Erythroblast (primary cell): ENCODE data around the gene NXF1.
A peak's percentile ranks its signal among the peaks of the same experiment; 100 is the strongest.
"Not testable (repeated sequence)": the region's sequence is repeated elsewhere in the genome, so short reads cannot be mapped to it uniquely, and the experiment has no call there.

Source experiments
- DNase-seq, 2 experiments: peaks; one replicate each; lab custom pipeline; 2025; lab: John Stamatoyannopoulos, UW
- GATA1 ChIP-seq: IDR thresholded peaks from 2 replicates; pipeline ENCODE4 v1.6.1; 2011; ENCODE audit warnings: low read depth, mild to moderate bottlenecking, control low read depth, low read length, moderate library complexity
- POLR2A ChIP-seq: IDR thresholded peaks from 2 replicates; pipeline ENCODE4 v1.6.1; 2011; ENCODE audit warnings: mild to moderate bottlenecking, low read length

The NXF1 gene

DNA sequence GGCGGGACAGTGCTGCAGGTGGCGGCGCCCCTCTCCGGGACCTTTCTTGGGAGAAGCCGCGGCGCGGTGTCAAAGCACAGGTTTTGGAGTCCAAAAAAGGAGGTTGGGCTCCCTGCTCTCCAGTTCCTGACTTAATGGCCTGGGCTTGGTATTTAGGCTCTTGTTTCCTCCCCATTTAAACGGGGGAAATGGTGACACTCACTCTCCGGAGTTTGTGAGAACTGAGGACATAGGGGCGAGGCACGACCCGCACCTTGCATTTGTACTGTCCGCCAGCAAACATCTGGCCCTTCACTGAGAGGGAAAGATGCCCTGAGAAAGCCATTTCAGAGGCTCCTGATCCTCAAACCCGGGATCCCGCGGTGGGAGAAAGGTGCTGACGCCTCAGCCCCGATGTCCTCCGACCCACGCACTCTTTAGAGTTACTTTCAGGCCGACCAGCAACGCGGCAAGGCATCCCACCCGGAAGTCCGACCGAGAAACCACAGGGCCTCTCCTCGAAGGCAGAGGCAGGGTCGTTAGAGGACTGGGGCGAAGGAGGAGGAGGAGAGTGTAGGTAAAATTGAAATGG lies 37.0 kb upstream of the NXF1 start:
- TF ChIP-seq POLR2A (no peak), GATA1 (no peak)
- no peak for DNase-seq

DNA sequence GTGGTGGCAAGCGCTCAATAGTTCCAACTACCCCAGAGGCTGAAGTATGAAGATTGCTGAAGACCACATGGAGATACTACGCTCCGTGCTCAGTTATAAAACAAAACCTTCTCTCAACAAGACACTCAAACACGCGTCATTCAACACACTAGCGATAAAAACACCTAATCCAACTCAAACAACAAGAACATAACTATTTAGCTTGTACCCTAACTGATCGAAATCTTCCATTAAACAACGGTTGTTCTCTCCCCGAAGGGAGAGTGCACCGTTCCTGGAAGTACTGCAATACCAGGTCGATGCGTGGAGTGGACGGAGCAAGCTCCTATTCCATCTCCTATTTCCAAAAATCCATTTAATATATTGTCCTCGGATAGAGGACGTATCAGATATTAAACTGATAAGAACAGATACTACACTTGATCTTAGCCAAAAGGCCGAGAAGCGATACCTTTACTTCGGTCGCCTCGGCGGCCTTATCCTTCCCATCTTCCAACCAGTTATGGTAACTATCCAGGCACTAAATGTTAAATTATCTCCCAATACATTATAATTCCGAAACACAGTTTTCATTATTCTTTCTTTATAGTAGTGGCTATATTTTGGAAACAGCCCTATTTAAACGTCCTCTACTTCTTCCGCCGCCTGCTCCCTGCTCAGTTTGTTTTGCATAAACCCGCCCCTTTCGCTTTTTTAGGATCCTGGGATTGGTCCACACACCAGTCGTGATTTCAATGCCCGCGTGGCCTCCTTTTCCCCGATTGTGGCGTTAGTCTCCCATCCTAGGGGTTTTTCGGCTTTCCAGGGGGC lies 36.3 kb upstream of the NXF1 start:
- TF ChIP-seq GATA1: no peak
- peak; percentile 100 for TF ChIP-seq POLR2A
- DNase-seq: peak; percentile 95 to 97

DNA sequence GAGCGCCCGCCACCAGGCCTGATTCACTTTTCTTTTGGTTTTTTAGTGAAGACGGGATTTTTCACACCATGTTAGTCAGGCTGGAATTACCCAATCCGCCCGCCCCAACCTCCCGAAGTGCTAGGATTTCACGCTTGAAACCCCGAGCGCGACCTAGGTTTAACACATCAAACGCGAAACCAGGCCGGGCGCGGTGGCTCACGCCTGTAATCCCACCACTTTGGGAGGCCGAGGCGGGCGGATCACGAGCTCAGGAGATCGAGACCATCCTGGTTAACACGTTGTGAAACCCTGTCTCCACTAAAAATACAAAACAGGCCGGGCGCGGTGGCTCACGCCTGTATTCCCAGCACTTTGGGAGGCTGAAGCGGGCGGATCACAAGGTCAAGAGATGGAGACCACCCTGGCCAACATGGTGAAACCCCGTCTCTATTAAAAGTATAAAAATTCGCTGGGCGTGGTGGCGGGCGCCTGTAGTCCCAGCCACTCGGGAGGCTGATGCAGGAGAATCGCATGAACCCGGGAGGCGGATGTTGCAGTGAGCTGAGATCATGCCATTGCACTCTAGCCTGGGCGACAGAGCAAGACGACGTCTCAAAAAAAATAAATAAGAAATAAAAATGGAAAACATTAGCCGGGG lies 35.6 kb upstream of the NXF1 start:
- DNase-seq: peak; percentile 73 to 88

DNA sequence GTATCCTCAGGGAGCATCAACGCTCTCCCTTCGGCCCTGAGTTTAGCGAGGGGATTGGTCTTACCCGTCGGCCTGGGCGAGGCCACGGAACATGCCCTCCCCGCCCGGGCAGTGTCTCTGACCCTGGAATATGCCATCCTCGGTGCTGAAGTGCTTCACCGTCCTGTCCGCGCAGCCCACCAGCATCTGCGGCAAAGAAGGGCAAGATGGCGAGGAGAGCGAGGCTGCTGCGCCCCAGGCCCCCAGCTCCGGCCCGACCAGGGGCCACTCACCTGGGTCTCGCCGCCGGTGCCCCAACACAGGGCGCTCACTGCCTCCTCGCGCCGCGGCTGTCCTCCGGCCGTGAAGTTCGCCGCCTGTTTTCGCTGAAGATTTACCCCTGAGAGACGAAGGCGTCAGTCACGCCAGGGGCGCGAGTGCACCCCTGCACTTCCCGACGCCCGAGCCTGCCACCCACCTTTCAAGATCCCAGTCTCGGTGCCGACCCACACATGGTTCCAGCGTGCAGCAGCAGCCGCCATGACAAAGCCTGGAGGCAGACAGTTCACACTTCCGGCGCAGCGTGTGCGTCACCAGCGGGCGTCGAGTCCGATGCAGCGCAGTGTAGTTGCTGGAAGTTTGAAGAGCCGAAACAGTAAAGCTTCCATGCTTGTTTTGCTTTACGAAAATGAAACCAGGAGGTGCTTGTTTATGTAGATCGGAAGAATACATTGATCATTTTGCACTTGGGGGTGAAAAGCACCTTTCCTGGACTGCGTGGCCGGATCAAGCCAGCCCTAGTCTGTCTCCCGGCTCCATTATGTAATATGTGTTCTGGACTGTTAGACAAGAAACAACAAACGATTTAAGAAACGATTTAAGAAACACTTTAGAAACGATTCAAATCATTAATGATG lies 34.1 kb upstream of the NXF1 start, which contains the start of gene WDR74:
TSS of gene WDR74 (minus strand) at position 541 of the 896 bp plus-strand sequence. CDS start at position 521, 20 bp downstream.
- peak; percentile 94 for TF ChIP-seq POLR2A
- TF ChIP-seq GATA1: no peak
- peak; percentile 95 to 96 for DNase-seq

DNA sequence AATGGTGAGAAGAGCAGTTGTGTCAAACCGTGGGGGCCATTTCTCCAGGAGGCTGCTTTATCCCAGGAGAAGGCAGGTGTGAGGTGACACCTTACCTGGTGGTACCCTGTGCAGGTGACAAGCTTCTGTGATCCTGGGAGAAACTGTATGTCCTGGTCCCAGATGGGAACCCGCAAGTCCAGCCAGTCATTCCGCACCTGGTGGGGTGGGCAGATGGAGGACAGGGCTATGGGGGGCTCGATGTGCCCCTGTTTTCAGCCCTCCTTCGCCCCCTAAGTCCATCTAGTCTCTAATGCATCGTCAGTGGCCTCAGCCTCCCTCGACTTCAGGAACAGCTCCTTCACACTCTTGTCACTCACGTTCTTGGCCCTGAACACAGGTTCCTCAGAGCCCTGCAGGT lies 30.1 kb upstream of the NXF1 start:
- TF ChIP-seq POLR2A (no peak), GATA1 (no peak)
- no peak for DNase-seq

DNA sequence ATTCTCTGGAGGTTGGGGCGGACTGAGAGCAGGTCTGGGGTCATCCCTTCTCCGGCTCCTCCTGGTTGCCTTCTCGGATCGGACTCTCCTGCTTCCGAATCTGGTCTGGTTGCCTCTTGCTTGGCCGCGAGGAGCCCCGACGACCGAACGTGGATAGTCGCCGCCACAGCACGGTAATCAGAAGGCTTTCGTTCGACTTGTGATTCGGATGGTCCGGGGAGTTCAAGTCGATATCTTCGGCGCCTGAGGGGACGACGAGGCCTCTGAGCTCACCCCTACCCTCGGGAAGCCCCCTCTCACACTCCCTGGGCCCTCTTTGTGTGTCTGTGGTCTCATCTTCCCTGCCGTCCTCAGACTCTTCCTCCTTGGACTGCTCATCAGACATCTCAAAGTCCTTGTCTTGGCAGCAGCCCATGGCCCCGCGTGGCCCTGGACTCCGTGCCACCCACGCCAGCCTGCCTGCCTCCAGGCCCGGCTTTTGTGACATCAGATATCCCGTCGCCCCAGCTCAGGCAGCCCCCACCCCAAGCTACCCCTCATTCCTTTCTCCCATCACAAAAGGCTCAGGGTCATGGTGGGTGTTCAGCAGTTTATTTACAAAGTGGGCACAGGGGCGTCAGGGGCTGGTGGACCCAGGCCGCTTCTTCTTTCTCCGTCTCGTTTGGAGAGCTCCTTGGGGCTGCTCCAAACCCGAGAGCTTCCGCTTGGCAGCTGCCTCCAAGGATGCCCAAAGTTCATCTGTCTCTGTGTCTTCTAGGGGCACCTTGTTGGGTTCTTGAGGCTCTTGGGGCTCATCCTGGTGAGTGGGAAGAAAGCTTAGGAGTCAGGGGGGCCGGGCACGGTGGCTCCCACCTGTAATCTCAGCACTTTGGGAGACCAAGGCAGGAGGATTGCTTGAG lies 27.3 kb upstream of the NXF1 start, which contains the start of gene TEX54:
TSS of gene TEX54 (minus strand) at position 506 of the 899 bp plus-strand sequence.
- no peak for DNase-seq
- TF ChIP-seq POLR2A: no peak
- TF ChIP-seq GATA1: no peak

DNA sequence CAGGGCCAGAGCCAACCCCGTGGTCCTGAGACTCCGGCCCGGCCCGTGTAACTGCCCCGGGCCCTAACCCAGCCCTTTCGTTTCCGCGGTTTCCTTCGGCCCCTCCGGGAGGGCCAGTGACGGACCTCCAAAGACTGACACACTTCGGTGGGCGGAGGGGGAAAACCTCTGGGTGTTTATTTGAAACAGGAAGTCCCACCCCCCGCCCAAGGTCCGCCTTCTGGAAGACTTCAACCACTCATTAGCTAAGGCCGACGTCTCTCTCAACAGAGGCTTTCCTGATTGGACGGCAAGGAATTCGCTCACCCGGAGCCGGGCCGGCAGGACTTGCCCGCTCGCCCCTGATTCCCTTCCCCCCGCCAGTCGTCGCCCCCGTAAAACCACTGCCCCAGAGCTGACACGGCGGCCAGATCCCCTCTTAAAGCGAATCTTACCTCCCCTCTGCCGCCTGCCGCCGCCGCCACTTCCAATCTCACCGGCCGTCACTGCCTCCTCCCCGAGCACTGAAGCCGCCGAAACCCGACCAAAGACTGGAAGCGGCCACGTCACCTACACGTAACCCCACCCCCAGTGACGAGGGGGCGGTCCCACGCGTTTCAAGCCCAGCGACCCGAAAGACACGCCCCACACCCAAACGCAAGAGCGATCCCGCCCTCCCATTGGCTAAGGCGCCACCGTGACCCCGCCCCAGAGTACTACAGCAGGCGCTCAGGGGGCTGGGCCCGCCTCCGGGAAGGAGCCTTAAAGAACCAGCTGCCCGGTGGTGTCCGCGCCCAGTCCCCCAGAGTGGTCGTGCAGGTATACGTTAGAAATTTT lies 26.5 kb upstream of the NXF1 start, which contains the start of gene STX5:
TSS of gene STX5 (minus strand) at position 532 of the 816 bp plus-strand sequence. CDS start 808 bp downstream, outside the sequence.
- DNase-seq: peak; percentile 99 to 100

DNA sequence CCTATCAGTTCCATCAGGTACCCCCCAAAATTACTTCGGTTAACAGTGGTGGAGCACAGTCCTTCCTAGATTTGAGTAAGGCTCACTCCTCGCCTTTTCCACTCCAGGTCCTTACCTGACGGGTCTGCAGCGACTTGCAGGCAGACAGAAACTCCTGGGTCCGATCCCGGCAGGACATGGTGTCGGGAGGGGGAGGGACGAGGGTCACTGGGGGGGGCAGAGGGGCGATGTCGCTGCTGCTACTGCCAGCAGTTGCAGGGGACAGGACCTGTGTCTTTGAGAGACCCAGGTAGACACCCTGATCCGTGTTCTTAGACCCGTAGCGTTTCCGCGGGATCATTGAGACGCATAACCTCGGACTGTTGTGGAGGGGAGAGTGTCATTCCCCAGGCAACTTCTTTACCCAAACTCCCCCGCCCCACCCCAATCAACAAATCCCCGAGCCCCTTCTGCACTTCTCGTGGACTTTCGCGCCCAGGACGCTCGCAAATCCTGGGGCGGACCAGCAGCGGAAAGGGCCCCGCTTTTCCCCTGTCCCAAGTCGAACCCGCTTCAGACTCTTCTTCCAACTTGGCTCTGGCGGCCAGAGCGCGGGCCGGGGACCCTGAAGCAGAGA lies 25.8 kb upstream of the NXF1 start:
- DNase-seq: peak in 1 of 2 experiments; percentile 79
- TF ChIP-seq POLR2A: no peak
- TF ChIP-seq GATA1: no peak

More for the DNA sequence above, 26.5 kb upstream of the NXF1 start, which contains the start of gene STX5:
- TF ChIP-seq POLR2A: peak; percentile 86
- TF ChIP-seq GATA1: no peak

DNA sequence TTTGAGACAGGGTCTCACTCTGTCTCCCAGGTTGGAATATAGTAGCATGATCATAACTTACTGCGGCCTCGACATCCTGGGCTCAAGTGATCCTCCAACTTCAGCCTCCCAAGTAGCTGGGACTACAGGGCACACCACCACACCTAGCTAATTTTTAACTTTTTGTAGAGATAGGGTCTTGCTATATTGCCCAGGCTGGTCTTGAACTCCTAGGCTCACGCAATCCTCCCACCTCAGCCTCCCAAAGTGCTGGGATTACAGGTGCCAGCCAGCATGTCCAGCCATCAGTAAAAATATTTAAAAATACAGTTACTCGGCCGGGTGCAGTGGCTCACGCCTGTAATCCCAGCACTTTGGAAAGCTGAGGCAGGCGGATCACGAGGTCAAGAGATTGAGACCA lies 22.9 kb upstream of the NXF1 start:
- not testable (repeated sequence) for DNase-seq

DNA sequence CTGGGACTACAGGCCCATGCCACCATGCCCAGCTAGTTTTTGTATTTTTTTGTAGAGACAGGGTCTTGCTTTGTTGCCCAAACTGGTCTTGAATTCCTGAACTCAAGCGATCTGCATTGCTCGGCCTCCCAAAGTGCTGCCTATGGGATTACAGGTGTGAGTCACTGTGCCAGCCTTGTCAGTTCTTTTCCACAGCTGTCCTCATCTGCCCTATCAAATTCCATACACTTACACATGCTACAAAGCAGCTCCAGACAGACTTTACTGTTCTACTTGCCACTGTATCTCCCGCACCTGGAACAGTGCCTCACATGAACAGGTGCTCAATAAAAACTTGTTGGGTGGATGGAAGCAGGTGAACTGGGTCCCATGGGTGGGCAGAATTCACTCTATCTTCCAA lies 18.4 kb upstream of the NXF1 start:
- TF ChIP-seq GATA1 (no peak), POLR2A (no peak)
- DNase-seq: no peak

DNA sequence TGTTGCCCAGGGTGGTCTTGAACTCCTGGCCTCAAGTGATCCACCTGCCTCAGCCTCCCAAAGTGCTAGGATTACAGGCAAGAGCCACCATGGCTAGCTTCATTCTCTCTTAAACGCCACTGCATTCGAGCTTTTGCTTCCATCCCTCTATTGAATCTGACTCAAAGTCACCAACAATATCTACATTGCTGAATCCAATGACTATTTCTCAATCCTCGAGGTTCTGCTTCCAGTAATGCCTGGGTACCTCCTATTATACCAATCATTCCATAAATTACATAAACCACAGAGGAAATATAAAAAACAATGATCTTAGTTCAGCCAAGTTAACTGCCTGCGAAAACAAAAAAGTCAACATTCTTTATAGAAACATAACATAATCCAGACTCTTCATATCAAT lies 11.9 kb upstream of the NXF1 start:
- no peak for TF ChIP-seq GATA1
- TF ChIP-seq POLR2A: no peak
- no peak for DNase-seq
